ENCODE results near the gene MALT1. TPM values are rescaled to one million over a fixed set of nuclear protein-coding genes. Genes with fewer than 3 reads are reported as not detected.

MALT1 gene
- total RNA-seq (10 to 100 TPM; 14.5 to 24.7 (median 19.0) TPM), polyA plus RNA-seq (10 to 100 TPM in 1 of 2 donors, 1 to 10 TPM in 1; 9.0 to 14.3 TPM)
- long read RNA-seq, donor 1, result 0 reads
- long read RNA-seq, donor 2, full-length matches to known transcripts, result 6 of 6 reads
- long read RNA-seq, donor 2, partial matches to known transcripts, result 0 of 6 reads
- long read RNA-seq, donor 2, other reads (novel, unspliced or antisense), result 0 of 6 reads
- long read RNA-seq, donor 3, full-length matches to known transcripts, result 27 of 37 reads
- long read RNA-seq, donor 3, partial matches to known transcripts, result 4 of 37 reads
- long read RNA-seq, donor 3, other reads (novel, unspliced or antisense), result 6 of 37 reads

GRCh38 chr18:58671111-58671631 lies at the start of gene MALT1:
TSS of gene MALT1 (plus strand) at chr18:58671465. CDS start at chr18:58671644, 179 bp downstream.
- intact Hi-C loops (cut with DNase I), result no loop called here
- WGBS, 3 donors, result 0 to 1% (median 0%) methylated on average over 8 to 59 of the region's 60 CpGs
- TF ChIP-seq CTCF (IDR thresholded peaks at IDR 0.05) (no peak), POLR2A (IDR thresholded peaks at IDR 0.05) (peak; percentile 59), EP300 (IDR thresholded peaks at IDR 0.05) (no peak)

GRCh38 chr18:58624011-58624410 lies 47.3 kb upstream of the MALT1 start:
- no peak overlapping the region for H3K27ac ChIP-seq
- no peak overlapping the region for H3K4me3 ChIP-seq
- DNase-seq, result no peak
- intact Hi-C loops (cut with DNase I), result no loop called here
- WGBS, 3 donors, result 75 to 80% (median 77%) methylated on average over 6 of the region's 6 CpGs
- peaks cover 1% of the 10 kb centered on the region for H3K4me1 ChIP-seq (ENCODE audit: insufficient read depth)
- H3K9me3 ChIP-seq, result no peaks in the 10 kb centered on the region
- no peaks in the 10 kb centered on the region for H3K36me3 ChIP-seq
- H3K27me3 ChIP-seq, result no peaks in the 10 kb centered on the region
- TF ChIP-seq CTCF (IDR thresholded peaks at IDR 0.05) (no peak), EP300 (IDR thresholded peaks at IDR 0.05) (no peak), POLR2A (IDR thresholded peaks at IDR 0.05) (no peak)

More at GRCh38 chr18:58671111-58671631, at the start of gene MALT1:
- Histone ChIP-seq H3K27ac (peak within 1 kb of the TSS; percentile 80 to 93), H3K4me1 (ENCODE audit: insufficient read depth) (peaks cover 3% of the 10 kb centered on the region), H3K36me3 (no peaks in the 10 kb centered on the region), H3K27me3 (no peaks in the 10 kb centered on the region), H3K4me3 (peak within 1 kb of the TSS; percentile 92), H3K9me3 (no peaks in the 10 kb centered on the region)
- DNase-seq, result peak; percentile 91 to 97 (median 95)

GRCh38 chr18:58625839-58626238 lies 45.4 kb upstream of the MALT1 start:
- no peaks in the 10 kb centered on the region for H3K9me3 ChIP-seq
- no peak overlapping the region for H3K4me3 ChIP-seq
- H3K36me3 ChIP-seq, result no peaks in the 10 kb centered on the region
- DNase-seq, result no peak
- TF ChIP-seq EP300 (IDR thresholded peaks at IDR 0.05) (no peak), CTCF (IDR thresholded peaks at IDR 0.05) (no peak), POLR2A (IDR thresholded peaks at IDR 0.05) (no peak)
- 94 to 96% (median 94%) methylated on average over 10 of the region's 10 CpGs for WGBS, 3 donors
- no peaks in the 10 kb centered on the region for H3K27me3 ChIP-seq
- no peaks in the 10 kb centered on the region for H3K4me1 ChIP-seq (ENCODE audit: insufficient read depth)
- H3K27ac ChIP-seq, result no peak overlapping the region
- intact Hi-C loops (cut with DNase I), result no loop called here

- Histone ChIP-seq H3K9me3 (no peaks in the 10 kb centered on the region), H3K4me1 (ENCODE audit: insufficient read depth) (no peaks in the 10 kb centered on the region), H3K4me3 (no peak overlapping the region), H3K27ac (no peak overlapping the region), H3K27me3 (no peaks in the 10 kb centered on the region), H3K36me3 (no peaks in the 10 kb centered on the region)
- no peak for DNase-seq
- WGBS, 3 donors, result 79 to 81% (median 81%) methylated on average over 2 of the region's 2 CpGs
- TF ChIP-seq POLR2A (IDR thresholded peaks at IDR 0.05) (no peak), CTCF (IDR thresholded peaks at IDR 0.05) (no peak), EP300 (IDR thresholded peaks at IDR 0.05) (no peak)
- intact Hi-C loops (cut with DNase I), result no loop called here
These were observed 41.2 kb upstream of the MALT1 start for GRCh38 chr18:58630071-58630470.
